ENCODE results near the gene TNS1. TPM values are rescaled to one million over a fixed set of nuclear protein-coding genes. Genes with fewer than 3 reads are reported as not detected.

The TNS1 gene
- total RNA-seq, 1 experiment from 2014 or later, result 6.2 TPM

- POLR2A ChIA-PET, result no interaction called here
- intact Hi-C loops (cut with micrococcal nuclease), result no loop called here
Observed at GRCh38 chr2:218022851-218023530, 20.2 kb upstream of the TNS1 start.

More at GRCh38 chr2:218022851-218023530, 20.2 kb upstream of the TNS1 start:
- H3K4me2 ChIP-seq (ENCODE audit: low read length), result no peak overlapping the region
- no peak for TF ChIP-seq REST (IDR thresholded peaks at IDR 0.05; ENCODE audit: low read depth)
- no peak for TF ChIP-seq EZH2 (IDR thresholded peaks at IDR 0.05)
- TF ChIP-seq, protein P1, sequence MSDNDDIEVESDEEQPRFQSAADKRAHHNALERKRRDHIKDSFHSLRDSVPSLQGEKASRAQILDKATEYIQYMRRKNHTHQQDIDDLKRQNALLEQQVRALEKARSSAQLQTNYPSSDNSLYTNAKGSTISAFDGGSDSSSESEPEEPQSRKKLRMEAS (IDR thresholded peaks at IDR 0.05), result no peak
- no peak for TF ChIP-seq POLR2AphosphoS5 (IDR thresholded peaks at IDR 0.05; ENCODE audit: low read depth, low read length)
- TF ChIP-seq ZFX (IDR thresholded peaks at IDR 0.05), result no peak
- TF ChIP-seq CBX3 (IDR thresholded peaks at IDR 0.05; ENCODE audit: low read depth), result no peak
- no peak for TF ChIP-seq EGR1 (IDR thresholded peaks at IDR 0.05; ENCODE audit: low read depth)
- no peak for TF ChIP-seq EZH2phosphoT487 (IDR thresholded peaks at IDR 0.05; ENCODE audit: borderline replicate concordance)
- no peak for TF ChIP-seq ELF1 (IDR thresholded peaks at IDR 0.05; ENCODE audit: borderline replicate concordance, low read depth)
- TF ChIP-seq ZNF274 (IDR thresholded peaks at IDR 0.05; ENCODE audit: low read depth, low read length), result no peak
- TF ChIP-seq ATF3 (IDR thresholded peaks at IDR 0.05), result no peak
- TF ChIP-seq RAD21 (IDR thresholded peaks at IDR 0.05; ENCODE audit: low read depth), result no peak
- TF ChIP-seq SP1 (IDR thresholded peaks at IDR 0.05; ENCODE audit: low read depth), result no peak
- no peak for TF ChIP-seq POLR2A (IDR thresholded peaks at IDR 0.05; ENCODE audit: borderline replicate concordance, extremely low read depth, insufficient read depth, insufficient read length)
- TF ChIP-seq CEBPB (IDR thresholded peaks at IDR 0.05; ENCODE audit: low read depth), result no peak
- TF ChIP-seq, protein P2, sequence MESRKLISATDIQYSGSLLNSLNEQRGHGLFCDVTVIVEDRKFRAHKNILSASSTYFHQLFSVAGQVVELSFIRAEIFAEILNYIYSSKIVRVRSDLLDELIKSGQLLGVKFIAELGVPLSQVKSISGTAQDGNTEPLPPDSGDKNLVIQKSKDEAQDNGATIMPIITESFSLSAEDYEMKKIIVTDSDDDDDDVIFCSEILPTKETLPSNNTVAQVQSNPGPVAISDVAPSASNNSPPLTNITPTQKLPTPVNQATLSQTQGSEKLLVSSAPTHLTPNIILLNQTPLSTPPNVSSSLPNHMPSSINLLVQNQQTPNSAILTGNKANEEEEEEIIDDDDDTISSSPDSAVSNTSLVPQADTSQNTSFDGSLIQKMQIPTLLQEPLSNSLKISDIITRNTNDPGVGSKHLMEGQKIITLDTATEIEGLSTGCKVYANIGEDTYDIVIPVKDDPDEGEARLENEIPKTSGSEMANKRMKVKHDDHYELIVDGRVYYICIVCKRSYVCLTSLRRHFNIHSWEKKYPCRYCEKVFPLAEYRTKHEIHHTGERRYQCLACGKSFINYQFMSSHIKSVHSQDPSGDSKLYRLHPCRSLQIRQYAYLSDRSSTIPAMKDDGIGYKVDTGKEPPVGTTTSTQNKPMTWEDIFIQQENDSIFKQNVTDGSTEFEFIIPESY (IDR thresholded peaks at IDR 0.05; ENCODE audit: extremely low read depth, insufficient replicate concordance, low read length), result no peak
- no peak for TF ChIP-seq SIN3A (IDR thresholded peaks at IDR 0.05; ENCODE audit: low read depth)
- no peak for TF ChIP-seq FOSL1 (IDR thresholded peaks at IDR 0.05; ENCODE audit: low read depth)
- no peak for DNase-seq (ENCODE audit: low read depth, low spot score)
- no peaks in the 10 kb centered on the region for H3K79me2 ChIP-seq (ENCODE audit: insufficient read depth, low read length)
- no peak overlapping the region for H2AFZ ChIP-seq (ENCODE audit: low read depth, low read length, poor library complexity, severe bottlenecking)
- no peaks in the 10 kb centered on the region for H3K9me2 ChIP-seq (ENCODE audit: insufficient read depth)
- no peaks in the 10 kb centered on the region for H4K20me1 ChIP-seq (ENCODE audit: insufficient read depth)
- no peaks in the 10 kb centered on the region for H3K9me3 ChIP-seq (ENCODE audit: control insufficient read depth in 1 of 2, insufficient read depth in 1 of 2, low read depth in 1 of 2, low read length in 2 of 2)
- RAD21 ChIA-PET (ENCODE audit: low non-redundant PET in 1 of 2, low total read pairs in 2 of 2, uncharacterized antibody in 2 of 2, unreplicated experiment in 2 of 2), result no interaction called here
- BruUV-seq (replicated peaks), result no TSS peak
- no peak overlapping the region for H3K27ac ChIP-seq (ENCODE audit: low read depth, low read length)
- no peaks in the 10 kb centered on the region for H3K36me3 ChIP-seq (ENCODE audit: control insufficient read depth in 1 of 2, insufficient read depth in 2 of 2, low read length in 2 of 2)
- no peaks in the 10 kb centered on the region for H3K27me3 ChIP-seq (ENCODE audit: insufficient read depth, low read length)
- no peaks in the 10 kb centered on the region for H3K4me1 ChIP-seq (ENCODE audit: control insufficient read depth in 1 of 2, insufficient read depth in 2 of 2, low read length in 2 of 2)
- CTCF ChIA-PET, result no interaction called here
- no peak overlapping the region for H3K4me3 ChIP-seq (replicated peaks in 1 of 2; ENCODE audit: low read depth in 1 of 2, low read length in 2 of 2)
- no peak overlapping the region for H3K9ac ChIP-seq (ENCODE audit: low read length)
- no peak for ATAC-seq

All from HCT116 (cell line).